IPS-15b (cell line): ENCODE results near the gene SMYD3.

Experiments used
- H3K27me3 ChIP-seq: one replicate; pipeline ENCODE4 v1.6.1; 2013; ENCODE audit warnings: low read length; ENCODE audit not compliant: control insufficient read depth, insufficient read depth
- H3K36me3 ChIP-seq: one replicate; pipeline ENCODE4 v1.6.1; 2013; ENCODE audit warnings: low read length; ENCODE audit not compliant: control insufficient read depth, insufficient read depth
- H3K4me1 ChIP-seq: one replicate; pipeline ENCODE4 v1.6.1; 2013; ENCODE audit warnings: mild to moderate bottlenecking, low read length; ENCODE audit not compliant: control insufficient read depth, insufficient read depth
- H3K4me3 ChIP-seq: one replicate; pipeline ENCODE4 v1.5.1; 2013; ENCODE audit warnings: low read depth, low read length
- H3K9ac ChIP-seq: one replicate; pipeline ENCODE4 v1.6.1; 2013; ENCODE audit warnings: low read depth, mild to moderate bottlenecking, low read length
- H3K9me3 ChIP-seq: one replicate; pipeline ENCODE4 v1.6.1; 2013; ENCODE audit warnings: mild to moderate bottlenecking, low read length; ENCODE audit not compliant: control insufficient read depth, insufficient read depth

The SMYD3 gene

DNA sequence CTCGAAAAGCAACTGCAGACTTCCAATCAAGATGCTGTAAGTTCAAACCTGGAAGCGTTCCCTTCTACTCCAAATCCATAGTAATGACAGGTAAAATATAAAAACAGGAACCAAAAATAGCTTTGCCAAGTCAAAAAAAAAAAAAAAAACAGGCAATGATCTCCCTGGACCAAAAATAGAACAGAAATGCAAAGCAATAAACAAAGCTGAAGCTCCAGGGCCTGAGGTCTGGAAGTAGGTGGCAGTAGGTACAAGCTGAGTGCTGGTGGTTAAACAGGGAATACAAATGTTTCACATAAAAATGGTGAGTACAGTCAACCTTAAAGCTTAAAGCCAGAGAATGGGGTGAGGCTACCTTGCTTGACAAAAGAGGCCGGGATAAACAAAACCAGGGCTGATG is 610.8 kb downstream of the SMYD3 start:
- H3K36me3 ChIP-seq, result no peaks in the 10 kb centered on the region

DNA sequence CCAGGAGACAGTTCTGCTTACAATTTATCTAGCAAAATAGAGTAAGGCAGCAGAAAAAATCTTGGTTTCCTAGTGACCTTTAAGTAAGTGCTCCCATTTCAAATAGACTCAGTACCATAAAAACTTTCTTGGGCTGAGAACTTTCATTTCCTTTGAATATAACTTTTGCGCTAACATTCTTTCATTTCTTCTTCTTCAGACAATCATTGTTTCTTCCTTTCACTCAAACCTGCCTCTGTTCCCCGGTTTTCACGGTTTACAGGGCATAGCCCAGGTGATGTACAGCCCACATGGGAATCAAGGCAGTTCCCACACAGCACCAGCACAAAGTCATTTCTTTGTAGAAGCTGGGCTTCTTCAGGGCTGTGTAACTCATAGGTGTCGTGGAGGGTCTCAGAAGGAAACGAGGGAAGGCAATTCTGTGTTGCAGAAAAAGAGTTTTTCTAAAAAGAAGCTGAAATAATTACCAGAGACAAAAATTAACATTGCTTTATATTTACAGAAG is 611.6 kb downstream of the SMYD3 start:
- Histone ChIP-seq H3K4me3 (no peak overlapping the region), H3K4me1 (no peaks in the 10 kb centered on the region), H3K27me3 (no peaks in the 10 kb centered on the region), H3K9ac (no peak overlapping the region), H3K9me3 (no peaks in the 10 kb centered on the region), H3K36me3 (no peaks in the 10 kb centered on the region)

More for the DNA sequence above, 610.8 kb downstream of the SMYD3 start:
- H3K9ac ChIP-seq, result no peak overlapping the region
- no peaks in the 10 kb centered on the region for H3K27me3 ChIP-seq
- H3K4me1 ChIP-seq, result no peaks in the 10 kb centered on the region
- H3K4me3 ChIP-seq, result no peak overlapping the region
- no peaks in the 10 kb centered on the region for H3K9me3 ChIP-seq

GRCh38 chr1:245894843-245895242 is 612.2 kb downstream of the SMYD3 start:
- Histone ChIP-seq H3K36me3 (no peaks in the 10 kb centered on the region), H3K9ac (no peak overlapping the region), H3K4me3 (no peak overlapping the region), H3K9me3 (no peaks in the 10 kb centered on the region), H3K27me3 (no peaks in the 10 kb centered on the region), H3K4me1 (no peaks in the 10 kb centered on the region)

GRCh38 chr1:245893025-245893424 is 614.1 kb downstream of the SMYD3 start:
- Histone ChIP-seq H3K36me3 (no peaks in the 10 kb centered on the region), H3K4me3 (no peak overlapping the region), H3K4me1 (no peaks in the 10 kb centered on the region), H3K9ac (no peak overlapping the region), H3K9me3 (no peaks in the 10 kb centered on the region), H3K27me3 (no peaks in the 10 kb centered on the region)

DNA sequence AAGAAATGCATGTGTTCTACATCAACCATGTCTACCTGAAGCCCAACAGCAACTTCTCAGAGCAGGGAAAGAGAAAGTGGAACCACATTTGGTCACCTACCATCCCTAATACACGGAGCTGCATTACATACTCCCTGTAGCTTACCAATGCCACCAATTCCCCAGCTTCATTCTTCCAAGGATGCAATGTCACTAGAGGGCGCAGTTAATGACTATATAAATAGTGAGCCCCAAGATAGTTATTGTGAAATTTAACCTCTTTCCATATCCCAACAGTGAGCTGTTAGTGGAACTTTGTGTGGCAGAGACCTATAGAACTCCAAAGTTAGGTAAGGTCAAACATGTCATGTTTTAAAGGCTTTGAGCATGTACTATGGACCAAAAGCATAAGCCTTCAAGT is 618.3 kb downstream of the SMYD3 start:
- Histone ChIP-seq H3K27me3 (no peaks in the 10 kb centered on the region), H3K36me3 (no peaks in the 10 kb centered on the region), H3K4me3 (no peak overlapping the region), H3K4me1 (no peaks in the 10 kb centered on the region), H3K9ac (no peak overlapping the region), H3K9me3 (no peaks in the 10 kb centered on the region)

DNA sequence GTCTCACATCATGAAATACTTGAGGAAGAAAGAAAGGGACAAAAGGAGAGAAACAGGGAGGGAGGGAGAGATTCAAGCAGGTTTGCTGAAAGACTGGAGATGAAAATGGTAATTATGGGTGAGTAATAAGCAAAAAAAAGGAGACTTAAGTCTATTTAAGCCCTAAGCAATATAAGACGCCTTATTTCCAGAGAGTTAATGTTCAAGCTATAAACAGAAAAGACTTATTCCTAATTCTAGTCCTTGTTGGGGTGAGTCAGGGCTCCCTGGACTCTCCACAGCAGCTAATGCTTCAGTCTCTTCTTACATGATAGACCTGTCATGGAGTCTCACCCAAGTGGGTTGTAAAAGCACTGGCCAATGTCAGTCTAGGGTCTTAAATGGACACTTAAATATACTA is 619.2 kb downstream of the SMYD3 start:
- Histone ChIP-seq H3K9me3 (no peaks in the 10 kb centered on the region), H3K4me1 (no peaks in the 10 kb centered on the region), H3K36me3 (no peaks in the 10 kb centered on the region), H3K9ac (no peak overlapping the region), H3K4me3 (no peak overlapping the region), H3K27me3 (no peaks in the 10 kb centered on the region)

- Histone ChIP-seq H3K9ac (no peak overlapping the region), H3K4me3 (no peak overlapping the region), H3K4me1 (no peaks in the 10 kb centered on the region), H3K36me3 (no peaks in the 10 kb centered on the region), H3K9me3 (no peaks in the 10 kb centered on the region), H3K27me3 (no peaks in the 10 kb centered on the region)
These were observed 625.2 kb downstream of the SMYD3 start for GRCh38 chr1:245881767-245882391.

DNA sequence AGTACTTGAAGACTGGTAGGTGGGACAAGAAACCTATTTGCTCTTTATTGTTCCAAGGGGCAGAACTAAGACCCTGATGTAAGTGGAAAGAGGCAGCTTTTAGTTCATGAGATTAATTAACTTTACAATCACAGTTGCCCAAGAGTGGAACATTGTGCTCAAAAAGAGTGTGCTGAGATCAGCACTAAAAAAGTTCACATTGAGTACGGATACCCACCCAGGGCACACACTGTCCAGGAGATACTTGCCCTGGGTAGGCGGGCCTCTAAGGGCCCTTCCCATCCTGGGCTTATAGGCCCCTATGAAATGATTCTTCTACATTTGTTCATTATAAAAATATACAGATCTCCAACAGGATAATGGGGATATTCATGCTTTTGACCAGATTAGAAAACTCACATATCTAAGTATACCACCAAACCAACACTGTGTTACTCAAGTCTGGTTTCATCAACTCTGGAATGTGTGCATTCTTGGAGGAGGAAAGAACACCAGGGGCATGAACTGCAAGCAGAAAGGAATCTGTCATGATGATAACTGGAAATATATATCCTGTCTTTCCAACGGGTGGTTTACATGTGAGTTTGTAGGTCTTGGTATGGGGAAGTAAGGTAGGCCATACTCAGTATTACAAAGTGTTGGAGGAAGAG is 626.2 kb downstream of the SMYD3 start:
- H3K9me3 ChIP-seq, result no peaks in the 10 kb centered on the region
- H3K27me3 ChIP-seq, result no peaks in the 10 kb centered on the region
- no peak overlapping the region for H3K9ac ChIP-seq
- no peaks in the 10 kb centered on the region for H3K4me1 ChIP-seq
- no peak overlapping the region for H3K4me3 ChIP-seq
- H3K36me3 ChIP-seq, result no peaks in the 10 kb centered on the region

- Histone ChIP-seq H3K36me3 (no peaks in the 10 kb centered on the region), H3K9ac (no peak overlapping the region), H3K4me1 (no peaks in the 10 kb centered on the region), H3K4me3 (no peak overlapping the region), H3K27me3 (no peaks in the 10 kb centered on the region), H3K9me3 (no peaks in the 10 kb centered on the region)
These were observed 628.0 kb downstream of the SMYD3 start for GRCh38 chr1:245879091-245879490.

GRCh38 chr1:245878585-245878984 is 628.5 kb downstream of the SMYD3 start:
- Histone ChIP-seq H3K9me3 (no peaks in the 10 kb centered on the region), H3K36me3 (no peaks in the 10 kb centered on the region), H3K9ac (no peak overlapping the region), H3K4me3 (no peak overlapping the region), H3K4me1 (no peaks in the 10 kb centered on the region), H3K27me3 (no peaks in the 10 kb centered on the region)

GRCh38 chr1:245877976-245878375 is 629.1 kb downstream of the SMYD3 start:
- H3K27me3 ChIP-seq, result no peaks in the 10 kb centered on the region
- no peaks in the 10 kb centered on the region for H3K9me3 ChIP-seq
- no peak overlapping the region for H3K4me3 ChIP-seq
- H3K9ac ChIP-seq, result no peak overlapping the region
- H3K4me1 ChIP-seq, result no peaks in the 10 kb centered on the region
- H3K36me3 ChIP-seq, result no peaks in the 10 kb centered on the region

DNA sequence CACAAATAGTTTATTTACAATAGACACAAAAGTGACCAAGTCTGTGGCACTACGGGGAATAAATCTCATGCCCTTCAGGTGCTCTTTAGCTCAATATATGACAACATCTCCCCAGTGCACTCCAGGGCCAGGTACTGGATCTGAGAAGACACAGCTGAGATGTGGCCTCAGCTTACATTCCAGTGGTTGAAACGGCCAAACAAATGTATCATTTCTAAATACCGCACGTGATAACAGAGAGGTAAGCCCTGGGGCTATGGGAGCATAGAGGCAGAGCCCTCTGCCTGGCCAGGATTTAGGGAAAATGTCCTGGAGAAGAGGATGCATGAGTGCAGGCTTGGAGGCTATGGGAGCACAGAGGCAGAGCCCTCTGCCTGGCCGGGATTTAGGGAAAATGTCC is 630.5 kb downstream of the SMYD3 start:
- H3K4me3 ChIP-seq, result no peak overlapping the region
- no peaks in the 10 kb centered on the region for H3K27me3 ChIP-seq
- H3K9ac ChIP-seq, result no peak overlapping the region
- H3K4me1 ChIP-seq, result no peaks in the 10 kb centered on the region
- H3K9me3 ChIP-seq, result no peaks in the 10 kb centered on the region
- no peaks in the 10 kb centered on the region for H3K36me3 ChIP-seq
